ENCODE measurements around the gene MSLN.

MSLN gene

GRCh38 chr16:760545-761343 lies at the start of gene MSLN:
Gene MSLN, plus strand, starts transcription at chr16:760734. Its CDS starts 1,947 bp downstream, at chr16:762681.
- DNase-seq: no peak

DNA sequence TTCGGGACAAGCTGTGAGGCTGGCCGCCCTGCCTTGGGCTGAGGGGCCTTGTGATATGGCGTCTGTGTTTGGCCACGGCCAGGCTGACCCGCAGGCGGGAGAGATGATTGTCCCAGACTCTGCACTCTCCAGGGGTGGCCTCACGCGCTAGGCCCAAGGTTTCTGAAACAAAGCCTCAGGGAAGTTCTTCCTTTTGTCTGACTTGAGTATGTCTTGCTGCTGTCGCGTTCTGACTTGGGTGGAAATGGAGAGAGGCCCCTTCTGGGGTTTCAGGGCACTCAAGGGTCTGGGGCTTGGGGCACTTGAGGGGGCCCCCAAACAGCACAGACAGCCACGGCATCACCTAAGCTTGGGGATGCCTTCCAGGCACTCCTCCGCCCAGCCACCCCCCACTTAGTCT lies 49.5 kb upstream of the MSLN start:
- DNase-seq: no peak

GRCh38 chr16:711548-712320 lies 48.8 kb upstream of the MSLN start:
- peak; percentile 78 for DNase-seq

- peak; percentile 58 for DNase-seq
These were observed 47.7 kb upstream of the MSLN start for GRCh38 chr16:712740-713250.

- DNase-seq: no peak
These were observed 46.5 kb upstream of the MSLN start for GRCh38 chr16:714079-714478.

DNA sequence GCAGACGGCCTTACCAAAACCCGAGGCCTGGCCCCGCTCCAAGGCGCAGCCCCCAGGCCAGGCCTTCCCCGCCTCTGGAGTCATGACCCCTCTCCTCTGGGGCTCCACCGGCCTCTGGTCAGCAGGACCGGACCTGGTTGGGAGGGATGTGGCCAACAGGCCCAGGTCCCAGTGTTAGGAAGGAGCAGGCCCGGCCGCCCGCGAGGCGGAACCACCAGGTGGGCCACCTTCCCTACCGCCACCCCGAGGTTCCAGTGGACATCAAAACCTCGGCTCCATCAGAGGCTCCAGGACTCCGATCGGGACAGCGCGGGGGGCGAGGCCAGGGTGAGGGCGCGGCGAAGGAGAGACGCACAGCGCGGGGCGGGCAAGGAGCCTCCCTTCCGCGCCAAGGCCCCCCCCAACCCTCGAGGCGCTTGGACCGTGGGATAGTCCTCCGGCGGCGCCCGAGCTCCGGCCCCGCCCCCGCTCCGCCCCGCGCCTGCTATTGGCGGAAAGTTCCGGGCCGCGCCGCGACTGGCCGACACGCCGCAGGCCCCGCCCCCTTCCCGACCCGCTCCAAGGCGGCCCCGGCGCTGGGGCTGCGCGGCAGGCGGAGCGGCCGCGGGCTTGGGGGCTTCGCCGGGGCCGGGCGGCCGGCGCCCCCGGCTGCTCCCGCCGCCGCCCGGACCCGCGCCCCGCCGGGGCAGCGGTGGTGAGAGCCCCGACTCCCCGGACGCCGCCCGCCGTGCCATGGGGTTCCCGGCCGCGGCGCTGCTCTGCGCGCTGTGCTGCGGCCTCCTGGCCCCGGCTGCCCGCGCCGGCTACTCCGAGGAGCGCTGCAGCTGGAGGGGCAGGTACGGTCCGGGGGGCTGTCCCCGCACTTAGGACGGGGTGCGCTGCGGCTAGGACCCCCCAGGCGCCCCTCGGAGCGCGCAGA lies 45.7 kb upstream of the MSLN start, which contains the start of gene METRN:
METRN (plus strand) TSS at position 561 of the 919 bp plus-strand sequence; CDS start at position 733, 172 bp downstream.
- DNase-seq: peak; percentile 89

- no peak for DNase-seq
These were observed 44.9 kb upstream of the MSLN start for GRCh38 chr16:715477-716199.

GRCh38 chr16:716200-716568 lies 44.4 kb upstream of the MSLN start:
- DNase-seq: no peak

DNA sequence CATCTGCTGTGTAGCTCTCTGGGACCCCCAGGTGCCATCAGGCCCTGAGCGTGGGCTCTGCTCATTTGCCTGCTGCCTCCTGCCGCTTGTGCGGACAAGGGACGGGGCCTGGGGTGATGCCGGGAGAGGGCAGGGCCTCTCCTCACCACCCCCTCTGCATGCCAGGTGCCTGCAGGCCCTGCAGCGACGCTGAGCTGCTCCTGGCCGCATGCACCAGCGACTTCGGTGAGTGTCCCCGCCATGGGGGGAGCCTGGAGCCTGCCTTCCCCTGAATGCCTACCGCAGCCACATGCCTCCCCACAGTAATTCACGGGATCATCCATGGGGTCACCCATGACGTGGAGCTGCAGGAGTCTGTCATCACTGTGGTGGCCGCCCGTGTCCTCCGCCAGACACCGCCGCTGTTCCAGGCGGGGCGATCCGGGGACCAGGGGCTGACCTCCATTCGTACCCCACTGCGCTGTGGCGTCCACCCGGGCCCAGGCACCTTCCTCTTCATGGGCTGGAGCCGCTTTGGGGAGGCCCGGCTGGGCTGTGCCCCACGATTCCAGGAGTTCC lies 43.7 kb upstream of the MSLN start:
- DNase-seq: no peak

DNA sequence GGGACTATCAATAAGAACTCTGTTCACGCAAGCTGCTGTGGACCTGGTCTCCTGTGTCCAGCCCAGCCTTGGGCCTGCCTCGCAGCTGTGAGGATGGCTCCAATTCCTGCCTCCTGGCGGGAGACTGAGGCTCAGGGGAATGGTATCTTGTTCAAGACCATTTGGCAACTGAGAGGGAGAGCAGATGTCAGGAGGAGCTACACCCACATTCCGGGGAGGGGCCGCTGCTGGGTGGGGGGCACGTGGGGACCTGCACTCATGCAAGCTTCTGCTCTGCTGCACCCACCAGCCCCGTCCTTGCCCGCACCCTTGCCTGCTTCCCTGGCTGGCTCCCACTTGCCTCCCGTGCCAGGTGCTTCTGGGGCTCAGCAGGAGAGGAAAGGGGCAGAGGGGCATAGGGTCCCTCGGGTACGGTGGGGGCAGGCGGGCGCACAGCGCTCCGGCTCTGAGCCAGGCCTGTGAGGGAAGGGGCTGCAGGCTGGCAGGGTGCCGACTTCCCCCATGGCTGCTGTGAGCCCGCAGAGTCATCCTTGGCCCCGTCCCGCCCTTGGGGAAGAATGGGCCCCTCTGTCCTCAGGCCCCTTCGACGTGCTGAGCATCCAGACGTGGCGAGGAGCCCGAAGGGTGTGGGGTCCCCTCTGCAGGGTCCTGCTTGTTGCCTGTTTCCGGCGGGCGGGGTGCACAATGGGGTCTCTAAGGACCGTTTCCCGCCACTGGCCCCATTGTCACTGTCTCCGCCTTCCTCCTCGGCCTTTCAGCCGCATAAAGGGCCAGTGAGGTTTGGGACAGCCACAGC lies 42.9 kb upstream of the MSLN start:
- no peak for DNase-seq

DNA sequence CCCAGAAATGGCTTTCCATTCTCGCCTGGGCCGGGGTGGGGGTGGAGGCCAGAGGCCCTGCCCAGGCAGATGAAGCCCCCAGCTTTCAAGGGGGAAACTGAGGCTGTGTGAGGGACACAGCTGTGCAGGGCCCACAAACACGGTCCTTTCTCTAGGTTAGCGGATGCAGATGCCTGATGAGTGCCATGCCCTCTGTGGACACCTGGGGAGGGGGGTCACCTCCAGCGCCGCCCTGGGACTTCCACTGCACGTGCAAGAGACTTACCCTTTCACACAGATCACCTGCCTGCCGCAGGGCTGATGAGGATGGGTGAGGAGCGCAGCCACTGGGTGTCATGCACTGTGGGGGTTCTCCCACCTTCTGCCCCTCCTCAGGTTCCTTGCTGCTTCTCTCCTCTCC lies 42.1 kb upstream of the MSLN start:
- DNase-seq: no peak

GRCh38 chr16:718922-719321 lies 41.6 kb upstream of the MSLN start:
- no peak for DNase-seq

GRCh38 chr16:719815-720446 lies 40.6 kb upstream of the MSLN start:
- DNase-seq: no peak

- peak; percentile 66 for DNase-seq
These were observed 40.0 kb upstream of the MSLN start for GRCh38 chr16:720447-720989.

DNA sequence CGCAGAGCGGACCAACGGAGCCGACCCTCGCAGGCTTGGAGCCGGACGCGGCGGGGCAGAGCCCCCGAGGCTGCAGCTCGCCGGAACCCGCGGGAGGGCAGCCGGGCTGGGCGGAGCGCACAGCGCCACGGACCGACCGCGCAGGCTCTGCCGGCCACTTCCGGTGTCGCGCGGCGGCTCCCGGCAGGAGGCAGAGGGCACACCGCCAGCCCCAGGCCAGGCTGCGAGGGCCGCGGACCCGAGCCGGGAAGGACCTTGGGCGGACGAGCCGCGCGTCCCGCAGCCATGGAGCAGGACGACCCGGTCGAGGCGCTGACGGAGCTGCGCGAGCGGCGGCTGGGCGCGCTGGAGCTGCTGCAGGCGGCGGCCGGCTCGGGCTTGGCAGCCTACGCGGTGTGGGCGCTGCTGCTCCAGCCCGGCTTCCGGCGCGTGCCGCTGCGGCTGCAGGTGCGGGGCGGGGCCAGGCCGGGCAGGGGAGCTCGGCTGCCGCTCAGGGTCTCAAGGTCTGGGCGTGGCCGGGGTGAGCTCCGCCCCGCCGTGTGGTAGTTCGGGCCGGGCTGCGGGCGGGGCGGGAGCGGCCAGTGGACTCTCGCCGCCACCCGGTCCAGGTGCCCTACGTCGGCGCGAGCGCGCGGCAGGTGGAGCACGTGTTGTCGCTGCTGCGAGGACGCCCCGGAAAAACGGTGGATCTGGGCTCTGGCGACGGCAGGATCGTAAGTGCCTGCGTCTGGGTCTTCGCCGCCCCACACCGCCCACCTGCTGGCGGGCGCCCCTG lies 39.4 kb upstream of the MSLN start, which contains the start of gene ANTKMT:
ANTKMT (plus strand) TSS at position 157 of the 775 bp plus-strand sequence; CDS start at position 286, 129 bp downstream.
- peak; percentile 86 for DNase-seq

DNA sequence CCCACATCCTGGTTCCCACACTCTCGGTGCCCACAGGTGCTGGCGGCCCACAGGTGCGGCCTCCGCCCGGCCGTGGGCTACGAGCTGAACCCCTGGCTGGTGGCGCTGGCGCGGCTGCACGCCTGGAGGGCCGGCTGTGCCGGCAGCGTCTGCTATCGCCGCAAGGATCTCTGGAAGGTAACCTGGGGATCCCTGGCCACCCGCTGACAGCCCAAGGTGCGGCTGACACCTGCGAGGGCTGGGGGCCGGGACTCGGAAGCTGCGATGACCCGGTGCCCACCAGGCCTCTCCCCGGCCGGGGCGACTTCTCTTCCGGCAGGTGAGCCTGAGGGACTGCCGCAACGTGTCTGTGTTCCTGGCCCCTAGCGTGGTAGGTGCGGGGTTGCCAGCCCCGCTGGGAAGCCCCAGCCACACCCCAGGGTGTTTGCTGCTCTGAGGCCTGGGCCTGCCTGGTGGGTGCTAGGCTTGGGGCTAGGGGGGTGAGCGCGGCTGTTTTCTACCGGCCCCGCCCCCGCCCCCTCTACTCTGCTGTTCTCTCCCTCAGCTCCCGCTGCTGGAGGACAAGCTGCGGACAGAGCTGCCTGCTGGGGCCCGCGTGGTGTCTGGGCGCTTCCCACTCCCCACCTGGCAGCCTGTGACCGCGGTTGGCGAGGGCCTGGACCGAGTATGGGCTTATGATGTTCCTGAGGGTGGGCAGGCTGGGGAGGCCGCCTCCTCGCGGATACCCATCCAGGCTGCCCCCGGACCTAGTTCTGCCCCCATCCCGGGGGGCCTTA lies 38.6 kb upstream of the MSLN start:
- DNase-seq: no peak

DNA sequence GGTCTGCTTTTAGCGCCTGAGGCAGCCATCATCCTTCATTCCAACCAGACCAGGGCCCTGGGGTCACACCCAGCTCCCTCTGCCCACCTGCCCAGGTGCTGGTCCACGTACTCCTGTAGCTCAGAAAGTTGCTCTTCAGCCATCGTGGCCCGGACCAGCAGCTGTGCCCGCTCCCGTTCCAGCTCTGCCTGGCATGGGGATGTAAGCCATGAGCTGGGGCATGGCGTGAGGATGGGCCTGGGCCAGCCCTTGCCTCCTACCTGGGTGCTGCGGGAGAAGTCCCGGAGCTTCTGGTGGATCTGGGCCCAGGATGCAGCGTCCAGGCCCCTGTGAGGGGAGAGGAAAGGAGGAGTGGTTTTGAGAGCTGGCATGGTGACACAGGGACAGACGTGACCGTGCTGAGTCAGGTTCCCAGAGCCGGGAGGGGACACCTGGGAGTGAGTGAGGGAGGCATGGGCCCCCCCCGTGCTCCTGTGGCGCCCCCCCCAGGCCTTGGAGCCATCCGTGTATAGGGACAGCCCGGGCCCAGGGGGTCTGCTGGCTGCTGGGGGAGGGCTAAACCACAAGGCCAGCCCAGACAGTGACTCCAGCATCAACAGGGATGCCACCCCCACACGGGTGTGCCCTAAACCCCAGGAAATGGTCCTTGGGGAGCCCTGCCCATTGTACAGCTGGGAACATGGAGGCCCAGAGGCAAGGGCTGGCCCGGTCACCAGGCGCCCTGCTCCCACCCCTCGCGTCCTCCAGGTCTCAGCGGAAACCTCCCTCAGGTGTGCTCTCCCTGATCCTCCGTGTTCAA lies 37.5 kb upstream of the MSLN start:
- no peak for DNase-seq
